GM21737 (cell line): ENCODE measurements around the gene ARHGAP10.

Experiments
- ATAC-seq: cut with Tn5 transposase; IDR thresholded peaks from one replicate; pipeline ENCODE4 v1.9.1; 2021; ENCODE audit warnings: mild to moderate bottlenecking, moderate library complexity; ENCODE audit not compliant: unreplicated experiment

The ARHGAP10 gene

DNA sequence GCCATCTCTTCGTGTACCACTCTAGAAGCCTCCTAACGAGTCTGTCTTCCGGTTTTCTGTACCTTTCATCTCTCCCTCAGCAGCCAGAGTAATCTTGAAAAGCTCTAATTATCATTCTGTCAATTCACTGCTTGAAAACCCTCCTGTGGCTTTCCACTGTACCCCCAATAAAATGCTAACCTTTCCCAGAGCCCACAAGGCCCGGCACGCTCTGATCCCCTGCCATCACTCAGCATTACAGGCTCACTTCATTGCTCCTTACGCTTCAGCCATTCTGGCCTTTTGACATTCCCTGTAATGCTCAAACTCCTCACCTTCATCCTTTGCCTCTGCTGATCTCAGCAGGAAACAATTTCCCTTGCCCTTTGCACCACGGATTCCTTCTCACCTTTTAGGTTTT lies 112.9 kb downstream of the ARHGAP10 start:
- ATAC-seq: no peak

DNA sequence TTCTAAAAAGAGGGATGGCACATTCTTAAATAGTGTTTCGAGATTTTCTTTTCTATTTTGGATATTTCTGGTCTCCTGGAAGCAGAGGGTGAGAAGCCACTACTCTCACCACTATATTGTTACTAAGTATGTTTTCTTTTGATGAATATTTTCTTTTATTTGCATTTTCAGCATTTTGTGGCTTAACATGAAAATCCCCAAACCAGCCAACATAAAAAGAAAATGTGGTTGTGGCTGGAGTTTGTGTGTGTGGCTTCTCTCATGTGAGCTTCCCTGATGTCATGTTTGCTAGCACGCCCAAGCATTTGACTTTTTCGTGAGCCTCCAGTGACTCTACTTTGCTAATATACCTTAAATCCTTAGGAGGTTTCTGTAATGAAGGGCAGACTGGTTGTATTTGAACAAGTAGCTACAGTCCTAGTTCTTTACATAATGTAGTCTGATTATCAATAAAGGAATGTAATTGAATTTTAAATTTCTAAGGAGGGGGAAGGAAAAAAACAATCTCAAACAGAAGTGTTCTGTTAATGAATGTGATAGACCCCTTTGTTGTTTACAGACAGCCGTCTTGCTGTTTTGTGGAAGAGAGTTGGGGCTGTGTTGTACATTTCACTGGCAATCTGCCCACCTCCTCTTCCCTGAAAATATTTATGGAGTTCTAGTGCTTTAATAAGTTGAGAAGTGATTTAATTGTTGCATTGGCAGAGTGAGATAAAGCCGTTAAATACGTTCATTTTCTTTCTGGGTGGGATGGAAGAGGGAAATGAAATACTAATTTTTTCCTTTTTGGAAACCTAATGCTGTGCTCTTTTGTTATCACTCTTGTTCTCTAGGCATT lies 114.6 kb downstream of the ARHGAP10 start:
- ATAC-seq: peak; percentile 59

DNA sequence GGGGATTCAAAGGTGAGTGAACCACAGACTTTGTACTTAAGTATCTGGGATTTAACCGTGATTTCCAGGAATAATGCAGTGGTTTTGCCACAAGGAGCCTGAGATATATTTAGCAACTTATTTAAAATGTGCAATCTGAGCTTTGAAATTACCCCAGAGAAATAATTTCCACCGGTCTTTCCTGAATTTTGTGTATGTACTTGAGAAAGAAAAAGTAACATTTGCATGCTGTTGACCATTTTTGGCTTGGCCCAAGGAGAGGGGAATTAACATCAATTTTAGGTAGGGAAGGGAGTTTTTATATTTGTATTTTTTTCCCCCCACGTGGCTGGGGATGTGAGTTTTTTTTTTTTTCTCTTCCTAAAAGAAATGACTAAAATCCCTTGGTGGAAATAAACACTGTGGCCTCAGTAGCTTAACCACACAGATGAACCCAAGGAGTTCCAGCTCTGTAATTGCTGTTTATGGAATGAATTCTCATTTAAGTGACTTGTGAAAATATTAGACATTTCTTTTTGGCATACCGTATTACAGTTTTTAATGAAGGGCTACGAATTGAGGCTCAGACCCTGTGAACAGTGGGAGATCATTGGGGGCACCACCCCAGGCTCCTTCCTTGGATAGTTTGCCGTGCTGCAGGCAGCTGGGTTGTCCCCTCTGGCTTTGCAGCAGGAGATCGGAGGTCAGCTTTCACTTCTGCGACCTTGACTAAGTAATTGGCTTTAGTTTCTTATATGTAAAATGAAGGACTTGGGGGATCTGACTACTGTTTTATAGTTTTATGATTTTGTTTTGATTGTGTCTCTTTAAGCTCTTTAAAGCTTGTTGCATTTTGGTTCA lies 116.1 kb downstream of the ARHGAP10 start:
- ATAC-seq: no peak

DNA sequence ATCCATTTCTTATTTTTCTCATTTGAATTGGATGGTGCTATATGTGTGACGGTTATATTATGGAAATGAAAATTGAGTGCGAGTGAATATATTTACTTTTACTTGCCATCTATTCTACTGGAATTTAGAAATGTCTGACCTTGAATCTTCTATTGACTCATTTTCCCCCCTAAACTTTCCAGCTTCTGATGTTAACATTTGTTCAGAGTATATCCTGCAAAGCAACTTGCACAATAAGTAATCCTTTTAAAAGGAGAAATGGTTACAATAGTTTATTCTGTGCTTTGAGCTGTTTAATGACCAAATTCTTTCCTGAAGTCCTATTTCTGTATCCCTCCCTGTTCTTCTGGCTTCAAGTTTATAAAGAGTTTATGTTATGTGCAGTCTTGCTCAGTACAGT lies 116.7 kb downstream of the ARHGAP10 start:
- ATAC-seq: no peak

DNA sequence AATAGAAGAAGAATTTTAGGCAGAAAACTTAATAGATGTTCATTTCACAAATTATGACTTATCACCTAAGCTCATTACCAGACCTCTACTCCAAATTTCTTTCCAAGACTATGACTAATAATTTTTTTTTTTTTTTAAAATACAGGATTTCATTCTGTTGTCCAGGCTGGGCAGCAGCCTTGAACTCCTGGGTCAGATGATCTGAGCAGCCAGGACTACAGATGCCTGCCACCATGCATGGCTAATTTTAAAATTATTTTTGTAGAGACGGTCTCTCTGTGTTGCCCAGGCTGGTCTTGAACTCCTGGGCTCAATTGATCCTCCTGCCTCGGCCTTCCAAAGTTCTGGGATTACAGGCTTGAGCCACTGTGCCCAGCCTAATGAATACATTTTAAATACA lies 119.2 kb downstream of the ARHGAP10 start:
- ATAC-seq: no peak

DNA sequence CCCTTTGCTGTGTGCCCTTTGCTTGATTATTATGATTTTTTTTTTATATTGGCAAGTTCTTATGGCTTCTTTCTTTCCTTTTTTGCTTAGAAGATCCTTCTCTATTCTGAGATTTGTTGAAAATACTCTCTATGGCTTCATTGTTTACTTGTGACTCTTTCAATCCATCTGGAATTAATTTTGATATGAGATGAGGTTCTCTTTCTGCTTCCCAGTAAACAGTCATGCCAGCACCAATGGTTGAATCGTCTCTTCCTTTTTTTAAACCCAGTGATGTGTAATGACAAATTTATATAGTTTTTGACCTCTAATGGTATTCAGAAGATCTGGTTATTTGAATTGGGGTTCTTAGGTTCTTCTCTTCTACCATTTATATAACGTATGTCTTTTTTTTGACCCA lies 121.8 kb downstream of the ARHGAP10 start:
- no peak for ATAC-seq

DNA sequence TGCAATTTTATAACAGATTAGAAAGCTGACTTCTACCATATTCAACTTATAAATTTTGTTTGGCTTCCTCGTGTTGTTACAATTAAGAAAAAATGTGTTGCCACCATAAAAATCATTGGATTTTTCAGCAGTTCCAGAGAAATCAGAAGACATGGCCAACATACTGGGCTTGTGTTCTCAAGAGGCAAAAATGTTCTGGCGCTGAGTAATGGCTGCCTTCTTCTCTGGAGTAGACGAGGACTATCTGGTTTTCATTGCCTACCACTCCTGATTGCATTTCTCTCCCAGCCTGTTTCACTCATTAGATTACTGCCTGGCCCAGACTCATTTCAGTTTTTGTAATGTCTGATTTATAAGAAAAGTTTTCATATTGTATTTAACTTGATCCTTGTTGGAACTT lies 122.3 kb downstream of the ARHGAP10 start:
- no peak for ATAC-seq

DNA sequence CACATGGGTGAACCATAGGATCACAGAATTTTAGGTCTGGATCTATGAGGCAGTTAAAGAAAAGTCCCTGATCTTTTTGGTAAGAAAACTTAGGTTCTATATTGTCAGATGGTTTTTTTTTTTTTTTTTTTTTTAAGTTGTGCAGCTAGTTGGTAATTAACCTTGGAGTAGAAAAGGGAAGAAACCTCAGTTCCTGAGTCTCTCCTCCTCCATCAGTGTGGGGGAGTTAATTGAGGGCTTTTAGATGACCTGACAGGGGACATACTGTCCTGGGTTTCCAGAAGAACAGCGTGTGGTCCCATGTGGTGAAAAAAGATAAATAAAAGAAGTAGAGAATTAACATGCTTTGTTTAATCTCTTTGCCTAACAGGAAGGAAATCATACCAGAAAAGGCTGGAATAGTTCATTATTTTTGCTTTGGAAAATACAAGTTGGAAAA lies 123.7 kb downstream of the ARHGAP10 start:
- ATAC-seq: no peak

DNA sequence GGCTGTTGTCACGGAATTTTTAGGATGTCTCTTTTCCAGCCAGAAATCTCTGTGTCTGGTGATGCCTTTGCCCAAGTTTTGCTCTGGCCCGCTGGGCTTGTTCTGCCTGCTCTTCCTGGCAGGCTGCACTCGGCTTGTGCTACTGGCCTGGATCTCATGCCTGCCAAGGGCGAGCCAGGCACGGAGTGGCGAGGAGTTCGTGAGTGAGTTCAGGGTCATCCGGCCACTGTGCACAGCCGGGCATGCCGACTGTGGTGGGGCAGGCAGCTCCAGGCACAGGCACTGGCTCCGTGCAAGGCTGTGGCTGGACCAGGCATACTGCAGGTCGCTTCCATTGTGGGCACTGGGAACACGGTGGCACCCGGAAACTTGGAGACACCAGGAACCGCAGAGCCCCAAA lies 129.1 kb downstream of the ARHGAP10 start:
- no peak for ATAC-seq

DNA sequence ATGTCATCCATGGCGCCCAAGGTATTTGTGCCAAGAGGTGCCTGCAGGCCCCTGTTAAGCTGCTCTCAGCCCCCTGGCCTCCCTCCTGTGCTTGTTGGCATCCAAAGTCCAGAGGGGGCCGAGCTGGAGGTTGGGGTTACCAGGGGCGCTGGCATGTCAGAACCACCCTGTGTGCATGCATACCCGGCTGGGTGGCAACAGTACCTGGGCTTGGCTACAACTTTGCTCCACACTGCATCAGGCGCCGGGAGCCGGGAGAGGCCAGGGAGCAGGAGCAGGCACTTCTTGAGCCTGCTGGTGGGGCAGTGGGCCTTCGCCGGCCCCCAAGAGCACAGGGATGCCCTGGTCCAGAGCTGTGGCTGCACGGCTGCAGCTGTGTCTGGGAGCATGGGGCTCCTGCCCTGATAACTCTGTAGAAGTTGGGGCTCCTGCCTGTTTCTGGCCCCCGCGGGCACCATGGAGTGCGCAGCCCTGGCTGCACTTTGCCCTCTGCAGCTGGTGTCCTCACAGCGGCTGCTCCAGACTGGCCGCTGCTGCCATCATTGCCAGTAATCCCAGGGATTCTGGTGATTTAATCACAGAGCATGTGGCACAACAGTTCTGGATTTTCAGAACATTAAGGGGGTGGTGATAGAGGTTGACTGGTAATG lies 130.3 kb downstream of the ARHGAP10 start:
- no peak for ATAC-seq

DNA sequence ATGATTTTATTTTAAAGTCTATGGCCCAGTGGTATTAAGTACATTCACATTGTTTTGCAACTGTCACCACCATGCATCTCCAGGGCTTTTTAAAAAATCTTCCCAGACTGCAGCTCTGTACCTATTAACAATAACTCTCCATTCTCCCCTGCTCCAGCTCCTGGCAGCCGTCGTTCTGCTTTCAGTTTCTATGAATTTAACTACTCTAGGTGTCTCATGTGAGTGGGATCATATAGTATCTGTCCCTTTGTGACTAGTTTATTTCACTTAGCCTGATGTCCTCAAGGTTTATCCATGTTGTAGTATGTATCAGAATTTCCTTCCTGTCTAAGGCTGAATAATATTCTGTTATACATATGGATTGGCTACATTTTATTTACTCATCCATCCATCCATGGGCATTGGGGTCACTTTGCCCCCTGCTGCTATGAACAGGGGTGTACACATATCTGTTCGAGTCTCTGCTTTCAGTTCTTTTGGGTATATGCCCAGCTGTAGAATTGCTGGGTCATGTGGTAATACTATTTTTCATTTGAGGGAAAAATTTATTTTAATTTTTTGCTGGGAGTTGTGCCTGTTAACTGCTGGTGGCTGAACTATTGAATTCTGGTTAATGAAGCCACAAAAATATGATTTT lies 131.3 kb downstream of the ARHGAP10 start:
- ATAC-seq: no peak

DNA sequence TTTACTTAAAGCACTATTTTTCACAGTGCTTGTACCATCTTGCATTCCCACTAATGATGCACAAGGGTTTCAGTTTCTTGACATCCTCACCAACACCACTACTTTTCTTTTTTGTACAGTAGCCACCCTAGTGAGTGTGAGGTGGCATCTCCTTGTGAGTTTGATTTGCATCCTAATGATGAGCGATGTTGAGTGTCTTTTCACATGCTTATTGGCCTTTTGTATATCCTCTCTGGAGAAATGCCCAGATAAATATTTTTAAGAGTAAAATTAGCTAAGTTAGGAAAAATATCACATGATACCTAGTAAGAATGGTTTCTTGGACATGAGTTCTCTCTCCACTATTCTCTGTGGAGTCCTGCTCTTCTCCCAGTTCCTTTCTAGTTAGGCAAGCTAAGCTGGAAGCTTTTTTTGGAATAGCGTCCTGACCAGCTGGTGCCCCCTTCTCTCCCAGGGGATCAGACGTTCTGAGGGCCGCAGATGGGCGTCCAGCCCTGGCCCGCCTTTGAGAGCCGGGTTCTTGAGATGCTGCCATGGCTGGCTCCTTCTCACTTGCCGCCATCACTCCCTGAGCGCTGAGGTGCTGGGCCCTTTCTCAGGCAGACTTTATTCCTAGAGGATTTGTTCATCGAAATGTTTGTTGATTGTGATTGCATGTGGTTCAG lies 132.1 kb downstream of the ARHGAP10 start:
- no peak for ATAC-seq

DNA sequence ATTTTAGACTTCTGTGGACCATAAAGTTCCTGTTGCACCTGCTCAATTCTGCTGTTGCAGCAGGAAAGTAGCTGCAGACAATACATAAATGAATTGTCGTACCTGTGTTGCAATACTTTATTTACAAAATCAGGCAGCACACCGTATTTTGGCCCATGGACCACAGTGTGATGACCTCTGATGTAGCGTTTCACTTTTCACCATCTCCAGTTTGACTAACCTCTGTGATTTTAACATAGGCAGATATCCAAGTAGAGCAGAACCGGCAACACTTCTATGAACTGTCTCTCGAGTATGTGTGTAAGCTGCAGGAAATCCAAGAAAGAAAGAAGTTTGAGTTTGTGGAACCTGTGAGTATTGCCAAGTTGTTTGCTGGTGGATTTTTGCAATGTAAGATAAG lies 132.7 kb downstream of the ARHGAP10 start:
- ATAC-seq: no peak

DNA sequence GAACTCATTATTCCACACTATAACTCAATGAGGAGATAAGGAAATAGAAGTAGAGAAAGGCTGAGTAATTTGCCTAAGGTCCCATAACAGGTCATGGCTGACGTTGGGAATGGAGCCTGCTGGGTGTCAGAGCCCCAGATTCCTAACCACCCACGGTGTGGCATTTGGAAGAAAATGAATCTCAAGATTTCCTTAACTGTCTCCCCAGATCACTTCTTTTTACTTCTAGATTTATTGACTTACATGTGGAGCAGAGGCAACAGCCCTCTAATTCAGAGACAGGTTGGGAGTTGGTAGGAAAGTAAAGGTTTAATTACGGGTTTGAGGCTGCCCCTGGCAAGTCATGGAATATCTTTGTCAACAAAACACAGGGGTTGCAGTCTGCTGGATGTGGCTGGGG lies 134.0 kb downstream of the ARHGAP10 start:
- no peak for ATAC-seq

DNA sequence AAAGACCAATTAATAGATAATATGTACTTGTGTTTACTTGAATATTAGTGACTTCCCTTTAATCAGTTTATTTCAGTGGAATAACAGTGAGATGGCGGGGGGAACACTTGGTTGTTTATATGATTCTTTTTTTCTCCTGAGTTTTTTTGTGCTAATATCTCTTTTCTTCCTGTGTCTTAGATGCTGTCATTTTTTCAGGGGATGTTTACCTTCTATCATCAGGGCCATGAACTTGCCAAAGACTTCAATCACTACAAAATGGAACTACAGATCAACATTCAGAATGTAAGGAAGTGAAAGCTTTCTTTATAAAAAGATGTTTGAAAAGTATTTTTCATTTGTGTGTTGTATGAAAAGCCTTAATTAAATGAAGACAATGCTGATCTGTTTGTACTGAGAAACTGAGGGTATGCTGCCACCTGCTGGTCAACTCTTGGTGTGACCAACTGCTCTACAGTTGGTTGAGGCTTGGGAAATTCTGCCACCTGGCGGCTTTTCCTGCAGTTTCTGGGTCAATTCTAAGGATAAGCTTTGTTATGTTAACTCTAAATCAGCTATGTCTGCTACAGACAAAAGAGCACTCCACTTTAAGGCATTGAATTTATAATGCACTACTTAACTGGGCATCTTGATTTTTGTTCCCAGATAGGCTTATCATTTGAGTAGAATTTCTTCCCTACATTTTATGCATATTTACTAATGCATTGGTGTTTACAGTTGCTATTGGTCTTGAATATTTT lies 134.8 kb downstream of the ARHGAP10 start:
- ATAC-seq: peak; percentile 75

DNA sequence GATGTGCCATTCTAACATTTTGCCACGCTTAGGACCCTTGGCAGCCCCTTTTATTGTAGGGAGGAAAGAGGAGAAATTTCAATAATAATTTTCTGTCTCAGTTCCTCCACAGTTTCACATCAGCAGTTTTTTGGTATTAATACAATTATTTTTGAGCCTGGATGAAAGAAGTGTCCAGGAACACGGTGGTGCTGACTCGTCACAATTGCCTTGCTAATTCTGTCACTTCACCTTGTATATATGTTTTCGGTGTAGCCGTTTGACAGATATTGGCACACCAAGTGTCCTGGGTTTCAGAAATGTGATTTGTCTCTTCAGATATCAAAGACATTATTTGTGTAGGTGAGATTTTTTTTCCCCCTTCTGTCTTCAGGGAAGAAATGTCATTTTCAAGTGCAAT lies 142.2 kb downstream of the ARHGAP10 start:
- no peak for ATAC-seq

DNA sequence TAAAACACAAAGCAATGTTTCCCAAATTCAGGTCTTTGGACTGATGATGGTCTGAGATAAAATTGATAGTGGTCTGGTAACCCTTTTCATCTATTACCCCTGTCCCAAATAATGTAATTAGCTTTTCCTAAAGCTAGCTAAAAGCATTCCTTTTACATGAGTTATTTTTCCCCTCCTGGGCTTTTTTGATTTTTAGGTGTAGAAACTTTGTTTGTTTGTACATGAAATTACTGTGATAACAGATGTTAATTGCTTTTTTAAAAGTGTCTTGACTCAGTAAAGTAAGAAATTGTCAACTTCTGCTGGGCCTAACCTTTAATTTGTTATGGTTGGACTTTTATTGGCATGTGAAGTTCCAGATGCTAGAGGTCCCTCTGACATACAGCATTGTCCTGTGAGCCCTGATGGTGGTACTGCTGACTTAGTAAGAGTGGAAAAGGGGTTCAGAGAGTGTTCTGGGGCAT lies 145.5 kb downstream of the ARHGAP10 start:
- no peak for ATAC-seq

DNA sequence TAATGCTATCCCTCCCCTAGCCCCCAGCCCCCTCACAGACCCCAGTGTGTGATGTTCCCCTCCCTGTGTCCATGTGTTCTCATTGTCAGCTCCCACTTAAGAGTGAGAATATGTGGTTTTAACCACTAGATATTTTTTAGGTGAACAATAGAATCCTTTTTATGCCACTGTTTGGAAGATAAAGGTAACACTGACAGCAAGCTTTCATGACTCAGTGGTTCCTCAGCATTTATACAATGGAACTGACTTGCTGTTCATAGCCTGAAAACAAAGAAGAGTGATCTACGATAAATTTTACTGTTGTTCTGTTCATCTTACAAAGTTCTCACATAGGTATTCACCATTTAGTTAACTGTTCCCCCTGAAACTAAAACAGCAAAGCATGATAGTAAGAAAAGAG lies 147.8 kb downstream of the ARHGAP10 start:
- ATAC-seq: no peak

DNA sequence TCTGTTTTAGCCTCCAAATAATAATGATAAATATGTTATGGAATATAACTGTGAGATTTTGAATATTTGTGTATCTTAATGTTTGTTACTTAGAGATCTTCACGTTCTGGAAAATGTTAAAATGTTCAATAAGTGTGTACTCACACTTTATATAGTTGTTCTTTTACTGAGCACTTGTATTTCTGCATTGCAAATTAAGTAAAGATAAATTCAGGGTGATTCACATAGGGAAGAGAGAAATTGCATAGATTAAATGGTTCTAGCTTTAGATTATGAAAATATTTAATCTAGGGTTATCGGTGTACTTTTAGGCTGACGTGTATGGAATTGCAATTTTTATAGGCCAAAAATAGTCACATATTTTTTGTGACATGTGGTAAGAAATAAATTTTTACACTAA lies 148.6 kb downstream of the ARHGAP10 start:
- no peak for ATAC-seq

DNA sequence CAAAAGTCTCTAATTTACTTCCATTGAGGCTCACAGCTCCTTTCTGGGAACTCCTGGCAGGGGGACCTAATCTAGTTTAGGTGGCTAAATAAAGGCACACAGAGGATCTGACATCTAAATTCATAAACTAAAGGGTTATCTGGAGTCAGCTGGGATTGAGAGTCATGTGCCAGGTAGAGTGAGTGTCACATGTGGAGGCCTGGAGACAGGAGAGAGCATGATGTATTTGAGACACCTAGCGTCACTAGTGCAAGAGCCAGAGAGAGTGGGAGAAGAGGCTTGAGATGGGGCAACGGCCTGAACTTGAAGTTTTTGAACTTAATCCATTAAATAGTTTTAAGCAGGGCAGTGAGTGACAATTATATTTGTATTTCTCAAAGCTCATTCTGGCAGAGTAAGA lies 152.6 kb downstream of the ARHGAP10 start:
- no peak for ATAC-seq
